ENCODE results near the gene GRB10.
"Not testable (repeated sequence)": the region's sequence is repeated elsewhere in the genome, so short reads cannot be mapped to it uniquely, and the experiment has no call there.

GRB10 gene

DNA sequence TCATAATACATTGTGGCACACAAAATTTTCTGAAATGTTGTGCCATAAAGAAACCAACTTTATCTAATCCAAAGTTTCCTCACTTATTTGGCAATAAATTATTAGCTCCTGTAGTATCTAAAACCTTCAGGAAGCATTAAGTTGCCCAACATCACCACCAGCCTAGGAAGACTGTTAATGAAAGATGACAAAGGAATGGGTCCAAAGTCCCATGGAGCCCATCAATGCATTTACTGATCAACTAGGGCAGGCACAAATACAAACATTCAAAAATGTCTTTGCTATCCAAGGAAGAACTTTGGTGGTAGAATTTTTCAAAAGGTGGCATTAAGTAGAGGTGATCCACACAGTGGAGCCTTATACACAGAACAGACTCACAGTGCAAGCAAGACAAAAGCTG is 4.5 kb downstream of the GRB10 start:
- DNase-seq (ENCODE audit: low read depth), result no peak

DNA sequence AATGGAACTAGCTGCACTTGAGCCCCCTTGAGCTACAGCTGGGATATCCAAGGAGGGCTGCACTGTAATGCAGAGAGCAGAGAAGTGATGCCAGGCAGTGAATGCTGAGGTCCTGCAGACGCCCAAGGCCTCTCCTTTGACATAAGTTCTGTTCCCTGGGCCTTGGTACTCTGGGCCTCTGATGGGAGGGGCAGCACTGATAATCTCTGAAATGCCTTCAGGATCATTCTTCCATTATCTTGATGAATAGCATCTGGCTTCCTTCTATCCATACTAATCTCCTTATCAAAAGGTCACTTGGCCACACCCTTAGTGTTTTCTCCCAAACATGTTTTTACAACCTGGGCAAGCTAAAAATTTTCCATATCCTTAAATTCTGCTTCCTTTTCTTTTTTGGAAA is 6.9 kb downstream of the GRB10 start:
- DNase-seq (ENCODE audit: low read depth), result no peak

DNA sequence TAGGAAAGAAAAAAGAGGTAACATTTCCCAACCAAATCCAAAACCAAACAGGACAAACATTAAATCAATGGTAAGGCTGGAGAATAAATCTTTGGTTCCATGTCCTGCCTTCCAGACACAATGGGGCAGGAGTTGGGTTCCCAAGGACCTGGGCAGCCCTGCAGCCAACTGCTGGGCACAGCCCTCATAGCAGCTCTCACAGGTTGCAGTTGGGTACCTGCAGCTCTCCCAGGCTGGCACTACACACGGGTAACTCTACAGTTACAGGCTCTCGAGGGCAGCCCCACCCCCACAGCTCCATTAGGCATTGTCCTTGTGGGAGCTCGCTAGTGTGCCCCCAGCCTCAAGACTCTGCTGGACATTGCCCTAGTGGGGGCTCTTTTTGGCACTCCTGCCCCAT is 7.5 kb downstream of the GRB10 start:
- no peak for DNase-seq (ENCODE audit: low read depth)

DNA sequence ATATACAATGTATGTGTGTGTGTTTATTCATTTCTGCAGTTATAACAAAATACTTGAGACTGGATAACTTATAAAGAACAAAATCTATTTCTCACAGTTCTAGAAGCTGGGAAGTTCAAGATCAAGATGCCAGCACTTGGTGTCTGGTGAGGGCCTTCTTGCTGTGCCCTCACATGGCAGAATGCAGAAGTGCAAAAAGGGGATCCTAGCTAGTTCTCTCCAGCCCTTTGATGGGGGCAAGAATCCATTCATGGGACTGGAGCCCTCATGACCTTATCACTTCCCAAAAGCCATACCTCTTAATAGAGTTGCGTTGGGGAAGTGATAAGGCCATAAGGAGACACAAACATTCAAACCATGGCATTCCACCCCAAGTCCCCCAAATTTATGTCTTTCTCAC is 8.4 kb downstream of the GRB10 start:
- no peak for DNase-seq (ENCODE audit: low read depth)

DNA sequence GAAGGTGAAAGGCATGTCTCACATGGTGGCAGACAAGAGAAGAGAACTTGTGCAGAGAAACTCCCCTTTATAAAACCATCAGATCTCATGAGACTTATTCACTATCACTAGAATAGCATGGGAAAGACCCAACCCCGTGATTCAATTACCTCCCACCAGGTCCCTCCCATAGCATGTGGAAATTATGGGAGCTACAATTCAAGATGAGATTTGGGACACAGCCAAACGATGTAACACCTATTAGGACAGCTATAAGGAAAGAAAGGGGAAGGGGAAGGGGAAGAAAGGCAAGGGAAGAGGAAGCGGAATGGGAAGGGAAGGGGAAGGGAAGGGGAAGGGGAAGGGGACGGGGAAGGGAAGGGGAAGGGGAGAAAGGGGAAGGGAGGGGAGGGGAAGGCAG is 9.6 kb downstream of the GRB10 start:
- not testable (repeated sequence) for DNase-seq (ENCODE audit: low read depth)

DNA sequence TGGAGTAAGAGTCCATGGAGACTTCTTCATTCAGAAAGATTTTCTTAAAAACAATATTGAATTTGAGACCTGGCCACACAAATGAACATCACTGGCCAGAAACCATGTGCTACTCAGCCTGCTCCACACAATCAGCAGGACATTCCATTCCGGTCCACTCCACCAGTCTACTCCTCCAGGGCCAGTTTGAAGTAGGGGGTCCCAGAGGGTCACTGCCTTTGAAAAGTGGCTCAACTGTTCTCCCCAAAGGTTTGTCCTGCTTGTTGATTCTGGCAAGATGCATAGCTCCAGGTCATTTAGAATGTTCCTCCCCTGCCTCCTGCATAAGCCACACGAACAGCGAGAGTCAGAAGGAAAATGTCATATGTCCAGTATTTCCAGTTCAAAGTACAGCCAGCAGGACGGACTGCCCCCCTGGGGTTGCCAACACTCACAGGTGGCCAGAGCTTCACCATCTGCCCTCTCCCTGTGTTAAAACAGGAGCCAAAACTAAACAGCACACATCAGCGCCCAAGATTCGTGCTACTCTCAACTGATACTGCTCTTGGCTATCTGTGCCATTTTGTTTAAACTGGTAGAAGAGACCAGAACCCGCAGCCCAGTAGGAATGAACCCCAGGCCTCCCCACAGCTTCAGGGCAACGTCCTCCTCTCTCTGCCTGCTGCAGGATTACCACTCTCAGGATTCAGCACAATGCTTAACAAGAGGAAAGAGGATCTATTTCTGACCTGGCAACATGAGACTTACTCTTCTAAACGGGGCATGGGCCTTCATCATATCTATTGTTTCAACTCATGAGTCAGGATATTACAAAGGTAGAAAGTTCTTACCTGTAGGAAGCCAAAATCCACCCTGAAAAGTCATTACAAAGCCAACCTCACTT is 11.3 kb downstream of the GRB10 start:
- no peak for DNase-seq (ENCODE audit: low read depth)

DNA sequence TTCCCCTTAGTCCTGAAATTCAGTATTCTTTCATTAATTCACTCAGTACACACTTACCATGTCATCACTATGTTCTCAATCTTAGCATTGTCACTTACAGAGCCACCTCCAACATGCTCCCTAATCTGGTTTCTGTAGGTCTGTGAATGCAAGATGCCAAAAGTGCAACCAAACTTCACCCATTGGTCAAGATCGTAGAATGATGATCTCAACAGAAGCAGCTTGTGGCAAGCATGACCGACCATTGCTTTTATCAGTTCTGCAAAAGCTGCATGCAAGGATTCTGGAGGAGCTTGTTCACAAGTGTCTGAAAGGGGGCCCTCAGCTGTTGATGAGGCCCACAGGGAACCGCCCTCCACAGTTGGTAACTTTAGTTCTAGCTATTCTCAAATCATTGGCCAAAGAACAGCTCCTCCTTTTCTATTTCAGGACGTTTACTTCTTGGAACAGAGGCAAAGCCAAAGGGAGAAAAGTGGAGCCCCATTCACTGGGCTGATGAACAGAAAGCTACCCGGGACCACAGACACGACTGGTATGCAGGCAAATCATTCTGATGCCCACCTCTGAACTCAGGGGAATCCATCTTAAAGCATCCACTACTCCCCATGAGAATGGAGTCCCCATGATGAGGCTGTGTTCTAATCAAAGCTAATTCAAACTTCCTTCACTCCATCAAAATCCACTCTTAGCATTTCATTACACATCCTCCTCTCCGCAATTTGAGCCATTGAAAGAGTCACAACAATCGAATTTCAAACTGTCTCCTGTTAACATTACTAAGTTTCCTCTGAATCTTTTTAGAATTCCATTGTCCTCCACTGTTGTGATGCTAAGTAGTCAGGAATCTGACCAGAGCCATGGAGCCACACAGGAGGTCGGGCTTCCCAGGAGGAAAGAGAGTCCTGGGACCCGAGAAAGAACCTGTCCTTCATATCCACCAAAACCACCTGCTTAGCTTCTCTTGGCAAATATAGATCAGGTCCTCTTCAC is 13.9 kb downstream of the GRB10 start:
- no peak for DNase-seq (ENCODE audit: low read depth)

DNA sequence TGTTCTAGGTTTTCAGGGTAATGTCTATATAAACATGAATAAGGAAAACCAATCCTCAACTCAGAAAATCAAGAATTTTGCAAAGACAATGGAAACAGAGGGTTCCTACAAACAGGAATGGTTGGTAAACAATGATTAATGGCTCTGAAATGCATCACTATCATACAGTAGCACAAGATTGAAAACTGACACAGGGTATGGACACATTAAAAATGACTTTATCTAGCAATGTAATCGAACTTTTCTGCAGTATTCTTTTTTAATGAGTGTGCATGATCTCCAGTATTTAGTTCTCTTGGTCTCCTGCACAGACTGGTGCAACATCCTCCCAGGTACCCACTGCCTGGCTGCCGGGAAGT is 15.9 kb downstream of the GRB10 start:
- no peak for DNase-seq (ENCODE audit: low read depth)

DNA sequence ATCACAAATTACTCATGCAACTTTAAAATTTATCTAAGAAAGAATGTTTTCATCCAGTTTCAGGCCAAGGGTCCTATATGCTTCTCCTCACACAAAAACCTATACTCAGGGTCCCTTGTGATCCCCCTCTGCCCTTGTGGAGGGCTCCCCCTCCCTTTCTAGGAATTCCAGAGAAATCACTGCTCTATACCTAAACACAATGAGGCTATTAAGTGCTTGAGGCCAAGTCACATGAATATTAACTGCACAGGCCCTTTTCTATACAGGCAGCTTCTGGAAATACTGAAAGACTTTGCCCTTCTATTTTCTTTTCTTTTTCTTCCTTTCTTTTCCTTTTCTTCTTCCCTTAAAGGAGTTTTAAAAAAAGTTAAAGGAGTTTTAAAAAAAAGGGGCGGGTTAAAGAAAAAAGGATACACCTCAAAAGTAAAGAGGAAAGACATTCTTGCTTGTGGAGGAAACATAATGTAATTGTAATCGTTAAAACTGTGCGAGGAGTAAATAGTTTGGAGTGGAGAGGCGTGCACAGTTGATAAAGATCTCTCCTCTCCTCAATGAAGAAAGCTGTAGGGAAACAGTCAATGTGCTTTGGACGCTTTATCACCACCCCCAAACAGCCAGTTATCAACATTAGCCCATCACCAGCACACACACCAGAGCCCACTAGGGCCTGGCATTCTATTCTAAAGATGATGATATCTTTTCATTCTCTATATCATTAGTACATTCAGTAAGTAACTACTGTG is 16.4 kb downstream of the GRB10 start:
- DNase-seq (ENCODE audit: low read depth), result no peak

DNA sequence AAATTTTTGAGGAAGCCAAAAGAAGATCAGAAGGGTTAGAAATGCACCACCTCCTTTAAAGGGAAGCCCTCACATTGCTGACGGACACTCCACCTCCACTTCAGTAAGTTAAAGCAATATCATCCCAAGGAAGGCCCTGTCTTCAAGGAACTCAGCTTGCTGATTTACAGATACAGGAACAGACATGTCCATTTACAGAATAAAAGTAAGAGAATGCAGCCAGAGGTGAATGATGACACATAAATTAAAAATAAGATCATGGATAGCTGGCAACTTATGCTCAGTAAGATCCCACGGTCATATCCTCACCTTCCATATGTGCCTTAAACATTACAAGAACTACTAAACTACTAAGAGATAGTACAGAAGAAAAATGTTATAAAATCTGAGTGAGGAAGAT is 20.4 kb downstream of the GRB10 start:
- no peak for DNase-seq (ENCODE audit: low read depth)

DNA sequence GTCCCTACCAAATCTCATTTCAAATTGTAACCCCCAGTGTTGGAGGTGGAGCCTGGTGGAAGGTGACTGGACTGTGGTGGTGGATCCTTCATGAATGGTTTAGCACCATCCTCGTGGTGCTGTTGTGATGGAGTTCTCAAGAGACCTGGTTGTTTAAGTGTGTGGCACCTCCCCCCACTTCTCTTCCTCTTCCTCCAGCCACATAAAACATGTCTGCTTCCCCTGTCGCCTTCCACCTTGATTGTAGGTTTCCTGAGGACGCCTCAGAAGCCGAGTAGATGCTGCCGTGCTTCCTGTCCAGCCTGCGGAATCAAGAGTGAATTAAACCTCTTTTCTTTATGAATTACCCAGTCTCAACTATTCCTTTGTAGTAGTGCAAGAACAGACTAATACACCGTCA is 21.0 kb downstream of the GRB10 start:
- no peak for DNase-seq (ENCODE audit: low read depth)

DNA sequence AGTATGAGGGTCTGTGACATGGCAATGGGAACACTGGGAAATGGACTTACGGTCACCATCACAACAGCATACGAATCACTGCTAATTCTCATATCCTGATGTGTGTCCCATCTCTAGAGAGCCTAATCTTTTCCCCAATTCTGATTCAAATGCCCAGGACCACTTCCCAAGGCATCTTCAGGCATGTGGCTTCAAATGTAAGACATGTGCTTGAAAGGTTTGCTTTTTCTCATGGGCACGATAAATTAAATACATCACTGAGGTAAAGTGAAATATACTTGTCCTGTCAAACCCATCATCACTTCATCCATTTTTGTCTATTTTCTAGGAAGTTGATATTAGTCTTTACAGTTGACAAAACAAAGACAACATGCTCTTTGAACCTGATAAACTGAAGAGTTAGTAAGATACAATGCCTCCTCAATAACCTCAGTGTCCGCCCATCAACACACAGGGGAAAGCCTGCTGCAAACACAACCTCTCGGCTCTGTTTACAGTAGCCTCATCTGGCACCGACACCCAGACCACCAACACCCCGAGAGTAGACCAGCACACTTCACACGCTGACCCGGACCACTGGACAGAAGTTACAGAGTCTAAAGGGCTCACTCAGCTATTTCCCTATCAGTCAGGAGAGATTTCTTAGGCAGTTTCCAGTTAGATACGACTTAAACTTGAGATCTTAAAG is 24.8 kb downstream of the GRB10 start:
- DNase-seq (ENCODE audit: low read depth), result no peak

DNA sequence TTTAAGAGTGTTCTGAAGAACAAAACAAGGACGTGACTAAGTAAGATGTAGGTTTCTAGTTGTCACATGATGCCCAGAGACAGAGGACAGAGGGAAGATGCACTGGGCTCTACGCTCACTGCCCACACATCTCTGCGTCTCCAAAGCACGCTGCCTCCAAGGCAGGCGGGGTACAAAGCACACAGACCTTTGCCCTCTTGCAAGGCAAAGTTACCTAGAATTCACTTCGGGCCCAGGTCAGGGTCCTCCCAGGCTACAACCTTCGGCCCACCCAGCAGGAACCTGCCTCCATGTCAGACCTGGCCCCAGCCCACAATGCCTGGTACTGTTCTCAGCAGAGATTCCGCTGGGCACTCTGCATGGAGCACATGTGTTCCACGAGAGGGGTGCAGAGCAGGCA is 26.5 kb downstream of the GRB10 start:
- DNase-seq (ENCODE audit: low read depth), result no peak

DNA sequence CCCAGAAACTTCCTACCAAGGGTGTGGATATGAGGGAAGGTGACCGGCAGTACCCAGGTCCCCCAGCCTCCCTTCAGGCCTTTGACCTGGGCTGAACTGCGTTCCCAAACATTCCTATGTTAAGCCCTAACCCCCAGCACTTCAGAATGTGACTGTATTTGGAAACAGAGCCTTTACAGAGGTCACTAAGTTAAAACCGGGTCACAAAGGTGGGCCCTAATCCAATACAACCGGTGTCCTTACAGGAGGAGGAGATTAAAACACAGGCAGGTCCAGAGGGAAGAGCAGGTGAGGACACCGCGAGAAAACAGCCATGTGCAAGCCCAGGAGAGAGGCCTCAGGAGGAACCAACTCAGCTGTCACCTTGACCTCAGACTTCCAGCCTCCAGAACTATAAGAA is 28.0 kb downstream of the GRB10 start:
- no peak for DNase-seq (ENCODE audit: low read depth)

DNA sequence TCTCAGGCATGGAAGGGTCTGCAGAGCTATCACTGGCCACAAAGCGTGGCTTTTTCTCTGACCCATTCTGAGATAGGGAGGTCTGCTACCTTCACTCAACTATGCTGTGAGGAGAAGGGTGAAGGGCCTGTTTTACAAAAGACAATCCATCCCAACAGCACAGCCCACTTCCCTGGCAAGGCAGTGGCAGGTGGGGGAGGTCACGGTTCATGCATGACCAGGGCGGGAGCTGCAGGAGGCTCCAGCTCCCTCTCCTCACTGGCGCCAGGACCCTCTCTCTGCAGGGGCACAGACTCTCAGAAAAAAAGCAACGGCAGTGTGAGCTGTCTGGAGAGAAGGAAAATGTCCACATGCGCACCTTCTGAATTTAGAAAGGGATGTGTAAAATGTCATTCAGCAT is 28.5 kb downstream of the GRB10 start:
- DNase-seq (ENCODE audit: low read depth), result no peak

DNA sequence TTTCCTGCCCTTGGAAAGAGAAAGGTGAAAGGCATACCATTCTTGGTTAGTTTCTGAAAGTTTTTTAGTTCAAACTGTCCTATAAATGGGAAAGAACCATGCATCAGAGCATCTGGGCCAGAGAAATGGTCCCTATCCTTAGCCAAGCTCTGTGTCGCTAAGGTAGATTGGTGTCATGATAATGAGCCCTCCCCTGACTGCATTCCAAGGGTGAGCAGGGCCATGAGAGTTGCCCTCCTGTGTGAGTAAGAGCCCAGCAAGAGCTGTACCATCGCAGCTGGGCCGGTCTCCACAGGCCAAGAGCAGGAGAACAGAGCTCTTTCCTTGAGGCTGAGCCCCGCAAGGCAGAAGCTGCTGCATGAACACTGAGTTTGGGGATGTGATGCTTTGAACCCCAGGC is 30.3 kb downstream of the GRB10 start:
- DNase-seq (ENCODE audit: low read depth), result no peak

DNA sequence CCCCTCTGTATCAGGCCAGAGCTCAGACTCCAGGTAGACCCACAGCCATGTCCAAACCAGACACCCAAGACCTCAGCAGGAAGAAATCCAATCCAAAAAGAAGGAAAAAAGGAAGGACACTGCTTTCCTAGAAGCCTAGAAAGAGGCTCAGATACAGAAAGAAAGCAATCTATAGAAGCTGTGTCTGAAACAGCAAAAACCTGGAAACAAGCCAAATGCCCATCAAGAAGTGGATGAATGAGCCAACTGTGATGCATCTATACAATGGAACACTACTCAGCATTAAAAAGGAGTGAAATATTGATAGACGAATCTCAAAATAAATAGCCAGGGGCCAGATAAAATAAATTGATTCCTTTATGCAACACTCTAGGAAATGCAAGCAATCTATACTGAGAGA is 31.6 kb downstream of the GRB10 start:
- DNase-seq (ENCODE audit: low read depth), result no peak

DNA sequence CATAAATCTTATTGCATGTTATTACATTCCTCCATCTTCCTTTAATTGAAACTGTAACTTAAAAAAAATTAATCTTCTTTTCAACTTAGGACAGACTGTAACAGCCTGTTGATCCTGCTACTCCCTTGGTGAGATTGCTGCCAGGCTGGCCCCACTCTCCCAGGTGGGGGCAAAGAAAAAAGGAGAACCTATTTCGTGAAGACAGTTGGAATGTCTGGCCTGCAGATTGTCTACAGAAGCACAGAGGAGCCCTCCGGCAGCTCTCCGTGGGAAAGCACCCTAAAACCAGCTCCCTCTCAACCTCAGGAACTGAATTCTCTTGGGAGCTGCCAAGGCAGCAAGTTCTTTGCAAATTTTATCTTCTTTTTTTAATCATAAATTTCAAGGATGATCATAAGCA is 32.8 kb downstream of the GRB10 start:
- DNase-seq (ENCODE audit: low read depth), result no peak

DNA sequence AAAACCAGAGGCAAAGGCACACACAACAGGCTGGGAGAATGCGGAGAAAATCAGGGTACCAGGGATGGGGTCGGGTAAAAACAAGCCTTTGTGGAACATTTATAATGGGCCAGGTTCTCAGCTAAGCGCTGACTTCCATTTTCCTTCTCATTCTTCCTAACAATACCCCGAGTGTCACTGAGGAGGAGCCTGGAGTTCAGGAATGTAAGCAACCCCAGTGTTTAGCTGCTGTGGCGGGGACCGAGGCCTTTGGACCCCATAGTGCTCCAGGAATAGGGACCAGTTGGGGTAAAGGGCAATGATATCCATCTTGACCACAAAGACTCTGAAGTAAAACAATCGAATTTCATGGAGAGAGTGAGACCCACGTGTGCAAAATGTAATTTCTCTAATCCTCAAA is 34.2 kb downstream of the GRB10 start:
- no peak for DNase-seq (ENCODE audit: low read depth)

DNA sequence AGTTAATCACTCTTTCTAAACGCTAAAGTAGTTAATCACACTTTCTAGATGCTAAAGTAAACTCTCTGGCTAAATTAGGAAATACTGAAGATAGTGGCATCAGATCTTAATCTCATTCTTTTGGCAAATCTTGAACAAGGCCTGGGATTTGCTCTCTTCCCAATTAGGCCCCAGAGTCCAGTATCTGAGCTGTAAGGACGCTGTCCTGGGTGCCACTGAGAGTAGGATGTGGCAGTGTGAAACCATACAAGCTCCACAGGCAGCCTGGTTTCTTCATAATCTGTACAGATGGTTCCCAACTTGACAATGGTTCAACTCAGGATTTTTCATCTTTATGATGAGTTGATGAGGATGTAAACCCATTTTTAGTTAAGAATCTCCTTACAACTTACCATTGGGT is 36.9 kb downstream of the GRB10 start:
- no peak for DNase-seq (ENCODE audit: low read depth)

DNA sequence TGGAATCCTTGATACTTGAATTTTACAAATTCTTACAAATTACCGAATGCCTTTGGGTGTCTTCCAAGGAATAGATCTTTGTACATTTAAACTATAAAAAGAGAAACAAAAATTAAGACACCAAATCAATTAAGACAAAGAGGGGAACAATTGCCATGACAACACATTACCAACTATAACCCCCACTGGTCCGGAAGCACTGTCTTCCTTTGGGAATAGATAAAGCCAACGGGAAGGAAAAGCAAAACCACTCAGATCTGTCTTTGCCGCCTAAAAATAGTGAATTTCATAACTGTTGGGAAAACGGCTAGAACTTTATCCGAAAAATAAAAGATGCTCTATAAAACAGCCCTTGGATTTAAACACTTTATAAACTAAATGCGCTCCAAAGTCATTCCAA is 37.4 kb downstream of the GRB10 start:
- DNase-seq (ENCODE audit: low read depth), result no peak

DNA sequence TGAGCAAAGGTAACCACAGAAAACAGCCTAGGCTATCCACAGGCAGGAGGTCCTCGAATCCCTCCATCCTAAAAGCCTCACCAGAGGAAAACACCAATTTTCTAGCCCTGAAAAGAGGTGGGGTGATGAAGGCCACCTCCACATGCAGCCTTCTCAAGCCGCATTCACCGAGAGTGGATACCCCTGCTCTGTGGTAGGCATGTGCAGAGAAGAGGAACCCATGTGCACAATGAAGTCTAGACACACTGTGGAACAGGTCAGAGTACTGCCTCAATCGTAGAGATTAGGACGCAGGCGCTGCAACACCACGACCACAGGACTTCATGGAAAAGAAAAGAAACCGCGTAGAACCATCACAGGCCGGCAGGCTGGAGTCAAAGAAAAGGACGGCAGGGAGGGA is 38.8 kb downstream of the GRB10 start:
- no peak for DNase-seq (ENCODE audit: low read depth)

All from T-helper 22 cell (primary cell).